ENCODE data around the gene STAT5A.

DNA sequence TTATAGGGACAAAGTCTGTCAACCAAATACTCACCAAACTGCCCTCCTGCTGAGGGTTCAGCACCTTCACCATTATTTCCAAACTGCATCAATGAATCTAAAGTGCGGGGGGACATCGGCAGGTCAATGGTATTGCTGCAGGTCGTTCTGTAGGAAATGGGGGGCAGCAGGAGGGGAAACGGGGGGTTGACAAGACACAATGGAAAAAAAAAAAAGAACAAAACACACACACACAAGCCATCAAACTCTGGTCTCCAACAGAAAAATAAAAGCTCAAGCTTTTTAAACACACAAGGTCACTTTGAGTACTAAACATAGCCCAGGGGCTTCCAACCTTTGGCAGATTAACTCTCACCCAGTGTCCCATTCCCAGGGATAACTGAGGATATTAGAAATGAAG lies 28.5 kb downstream of the STAT5A start:
- no peak for TF ChIP-seq CTCF (IDR thresholded peaks at IDR 0.05; ENCODE audit: borderline replicate concordance, extremely low read depth, low read length, poor library complexity, severe bottlenecking)
- TF ChIP-seq EZH2 (IDR thresholded peaks at IDR 0.05; ENCODE audit: borderline replicate concordance, low read depth, low read length, severe bottlenecking) = no peak

Measured in DND-41 (cell line).